GM19438 (cell line): ENCODE results near the gene PLEK.
A peak's percentile ranks its signal among the peaks of the same experiment; 100 is the strongest.
"Not testable (repeated sequence)": the region's sequence is repeated elsewhere in the genome, so short reads cannot be mapped to it uniquely, and the experiment has no call there.

Source experiments
- ATAC-seq: cut with Tn5 transposase; IDR thresholded peaks from one replicate; pipeline ENCODE4 v1.9.1; 2021; ENCODE audit warnings: low read depth; ENCODE audit not compliant: unreplicated experiment

PLEK gene

DNA sequence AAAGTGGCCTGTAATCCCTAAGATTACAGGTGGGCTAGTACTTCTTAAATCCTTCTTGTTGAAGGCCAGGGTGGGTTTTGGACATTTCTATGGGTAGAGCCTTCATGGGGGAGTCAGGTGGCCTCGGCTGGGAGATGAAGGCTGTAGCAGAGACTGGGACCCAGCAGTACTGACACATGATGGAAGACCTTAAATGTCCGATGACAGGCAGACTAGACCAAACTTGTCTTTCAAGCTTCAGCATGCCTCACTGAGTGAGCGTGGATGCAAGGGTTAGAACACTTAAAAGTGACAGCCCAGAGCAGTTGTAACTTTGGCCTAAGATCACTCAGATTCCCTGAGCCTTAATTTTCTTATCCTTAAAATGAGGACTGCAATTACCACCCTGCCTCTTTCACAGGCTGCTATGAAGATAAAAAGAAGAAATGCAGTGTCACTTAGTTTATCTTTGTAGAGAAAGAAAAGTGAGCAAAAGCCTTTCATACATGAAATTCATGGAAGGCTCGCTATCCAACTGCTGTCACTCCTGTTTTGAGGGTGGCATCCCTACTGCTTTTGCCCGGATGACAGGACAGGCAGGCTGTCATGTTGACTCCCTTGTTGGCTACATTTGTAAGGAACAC, 19.5 kb downstream of the PLEK start:
- no peak for ATAC-seq

DNA sequence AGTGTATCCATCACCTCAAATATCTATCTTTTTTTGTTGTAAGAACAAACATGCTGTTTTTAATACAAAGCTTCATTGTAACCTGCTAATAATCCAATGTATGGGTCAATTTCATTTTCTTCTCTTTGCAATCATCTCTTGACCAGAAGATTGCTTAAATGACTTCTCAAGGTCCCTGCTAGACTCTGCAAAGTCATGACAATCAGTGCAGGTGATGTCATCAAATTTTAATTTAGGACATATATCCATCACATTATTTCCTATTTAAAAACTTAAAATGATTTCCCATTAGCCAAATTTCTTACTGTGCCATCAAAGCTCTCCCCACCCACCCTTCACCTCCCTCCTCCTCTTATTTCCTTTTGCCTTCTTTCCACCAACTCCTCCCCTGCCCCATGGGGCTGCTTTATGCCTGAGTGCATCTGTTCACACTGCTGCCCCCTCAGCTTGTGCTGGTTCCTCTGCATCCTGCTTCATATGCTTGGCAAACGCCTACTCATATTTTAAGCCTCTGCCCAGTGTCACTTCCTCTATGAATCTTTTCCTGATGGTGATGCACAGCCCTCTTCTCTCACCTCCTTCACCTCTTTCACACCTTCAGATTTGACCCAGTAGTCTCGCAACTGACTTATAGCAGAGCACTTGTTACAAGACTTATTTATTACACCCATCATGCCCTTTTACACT, 20.3 kb downstream of the PLEK start:
- ATAC-seq, result peak; percentile 49

- ATAC-seq, result no peak
Measured at GRCh38 chr2:68385907-68386287, 20.8 kb downstream of the PLEK start.

- ATAC-seq, result no peak
Measured at GRCh38 chr2:68386365-68386764, 21.3 kb downstream of the PLEK start.

DNA sequence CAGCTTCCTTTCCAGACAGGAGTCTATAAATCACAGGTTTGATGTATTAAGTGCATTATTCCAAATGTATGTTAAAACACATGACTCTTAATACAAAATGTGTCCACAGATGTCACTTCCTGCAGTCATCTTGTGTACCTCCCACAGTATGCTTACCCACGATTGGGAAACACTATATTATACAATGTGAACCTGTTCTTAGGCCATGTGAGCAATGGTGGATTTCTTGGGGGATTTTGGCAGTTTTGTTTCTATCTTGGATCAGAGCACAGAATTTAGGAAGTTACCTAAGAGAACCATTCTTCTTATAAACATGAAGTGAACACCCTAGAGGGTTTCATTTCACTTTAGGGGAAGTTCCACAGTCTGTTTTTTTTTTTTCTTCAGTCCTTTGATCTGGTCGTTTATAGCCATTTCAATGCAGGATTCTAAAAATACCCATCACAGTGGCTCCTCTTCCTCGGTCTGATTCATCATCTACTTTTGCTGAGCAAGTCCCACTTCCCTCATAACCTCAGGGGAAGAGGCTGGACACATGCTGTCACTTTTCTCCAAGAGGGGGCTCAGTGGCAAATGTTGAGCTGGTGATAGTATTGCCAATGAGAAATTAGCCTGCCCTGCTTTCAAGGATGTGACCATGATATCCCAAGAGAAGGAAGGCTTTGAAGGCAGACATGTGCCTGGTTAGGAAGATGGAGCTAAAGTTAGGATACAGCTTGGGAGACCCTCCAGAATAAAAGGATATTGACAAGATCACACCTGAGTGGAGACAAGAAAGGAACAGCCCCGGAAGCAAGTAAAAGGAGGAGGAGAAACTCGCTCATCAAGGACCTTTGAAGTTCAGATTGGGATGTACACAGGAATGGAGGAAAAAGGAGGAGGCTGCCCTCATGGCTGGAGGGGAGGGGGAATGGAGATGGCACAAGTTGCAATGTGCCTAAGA, 22.6 kb downstream of the PLEK start:
- peak; percentile 43 for ATAC-seq

GRCh38 chr2:68388358-68388757, 23.3 kb downstream of the PLEK start:
- peak; percentile 38 for ATAC-seq

GRCh38 chr2:68388772-68389171, 23.7 kb downstream of the PLEK start:
- ATAC-seq, result peak; percentile 29

DNA sequence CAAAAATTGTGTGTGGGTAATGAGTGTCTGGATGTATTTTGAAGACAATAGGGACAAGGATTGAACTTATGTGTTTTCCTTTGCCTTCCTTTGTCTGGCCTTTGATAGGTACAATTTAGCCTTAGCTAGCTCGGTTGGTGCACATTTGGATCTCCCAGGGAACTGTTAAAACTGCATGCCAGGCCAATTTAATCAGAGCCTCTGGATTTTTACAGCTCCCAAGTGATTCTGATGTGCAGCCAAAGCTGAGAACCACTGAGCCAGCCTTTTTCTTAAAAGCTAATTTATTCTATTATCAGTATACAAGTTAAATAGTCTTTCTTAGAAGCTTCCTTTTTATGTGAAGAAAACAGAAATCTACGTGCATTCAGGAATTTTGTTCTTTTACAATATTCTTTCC, 25.0 kb downstream of the PLEK start:
- no peak for ATAC-seq

DNA sequence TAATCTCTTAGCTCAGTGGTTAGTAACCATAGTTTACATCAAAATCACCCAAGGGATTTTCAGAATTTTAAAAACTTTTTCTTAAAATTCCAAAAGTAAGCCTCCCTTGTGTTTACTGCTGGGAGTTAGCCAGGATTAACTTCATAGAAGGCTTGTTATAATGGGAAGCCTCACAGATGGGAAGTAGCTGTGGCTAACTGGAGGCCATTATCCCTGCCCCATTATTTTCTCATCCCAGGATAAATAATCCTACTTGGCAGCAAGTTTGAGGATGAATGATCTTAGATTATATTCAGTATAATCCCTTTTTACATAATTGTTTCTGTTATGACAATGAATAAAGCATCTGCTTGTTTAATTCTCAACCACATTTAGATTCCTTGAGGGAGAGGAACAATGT, 25.5 kb downstream of the PLEK start:
- no peak for ATAC-seq

DNA sequence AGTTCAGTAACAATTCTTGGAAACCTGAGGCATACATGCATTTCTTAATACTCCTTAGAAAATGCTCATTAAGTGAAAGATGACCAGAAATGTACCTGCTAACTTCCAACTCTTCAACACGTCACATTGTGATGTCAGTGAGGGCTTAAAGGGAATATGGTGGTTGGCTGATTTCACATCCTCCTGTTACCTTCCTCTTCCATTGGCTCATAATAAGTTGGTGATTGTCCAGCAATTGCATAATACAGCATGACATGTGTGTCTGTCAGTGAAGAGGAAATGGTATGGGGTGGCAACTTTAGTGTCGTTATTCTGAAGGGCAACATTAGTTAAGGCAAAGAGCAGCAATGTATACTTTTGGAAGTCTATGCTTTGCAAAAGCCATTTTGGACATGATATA, 26.0 kb downstream of the PLEK start:
- ATAC-seq, result no peak

DNA sequence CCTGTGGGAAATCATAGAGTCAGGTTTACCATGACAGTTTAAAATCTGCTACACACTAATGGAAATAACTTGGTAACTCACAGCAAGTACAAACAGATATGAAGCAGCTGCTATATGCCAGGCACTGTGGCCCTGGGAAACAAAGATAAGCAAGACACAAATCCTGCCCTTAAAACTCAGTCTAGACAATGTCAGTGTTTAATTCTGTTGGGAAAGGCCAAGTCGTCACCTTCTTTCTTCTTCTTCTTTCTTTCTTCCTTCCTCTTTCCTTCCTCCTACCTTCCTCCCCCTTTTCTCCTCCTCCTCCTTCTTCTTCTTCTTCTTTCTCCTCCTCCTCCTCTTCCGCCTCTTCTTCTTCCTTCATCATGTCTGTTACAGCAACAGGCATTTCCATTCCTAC, 26.8 kb downstream of the PLEK start:
- ATAC-seq, result no peak

DNA sequence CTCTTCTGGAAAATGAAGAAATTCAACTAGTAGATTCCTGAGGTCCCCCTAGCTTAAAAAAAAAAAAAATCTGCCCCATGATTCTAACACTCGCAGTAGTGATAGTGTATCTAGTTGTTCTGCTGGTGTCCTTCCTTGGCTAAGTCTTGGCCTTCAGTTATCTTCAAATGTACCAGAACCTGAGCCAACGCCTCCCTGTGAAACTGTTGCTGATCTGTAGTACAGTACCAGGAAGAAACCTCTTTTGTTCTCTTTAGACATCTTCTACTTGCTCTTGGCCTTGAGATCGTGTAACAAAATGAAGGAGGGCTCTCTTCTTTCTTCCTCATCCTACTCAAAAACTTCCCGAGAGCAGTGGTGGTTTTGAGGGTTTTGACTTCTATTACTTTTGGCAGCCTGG, 31.0 kb downstream of the PLEK start:
- ATAC-seq, result no peak

GRCh38 chr2:68397704-68398263, 32.7 kb downstream of the PLEK start:
- ATAC-seq, result not testable (repeated sequence)

- ATAC-seq, result no peak
Measured at GRCh38 chr2:68403199-68403644, 38.1 kb downstream of the PLEK start.

DNA sequence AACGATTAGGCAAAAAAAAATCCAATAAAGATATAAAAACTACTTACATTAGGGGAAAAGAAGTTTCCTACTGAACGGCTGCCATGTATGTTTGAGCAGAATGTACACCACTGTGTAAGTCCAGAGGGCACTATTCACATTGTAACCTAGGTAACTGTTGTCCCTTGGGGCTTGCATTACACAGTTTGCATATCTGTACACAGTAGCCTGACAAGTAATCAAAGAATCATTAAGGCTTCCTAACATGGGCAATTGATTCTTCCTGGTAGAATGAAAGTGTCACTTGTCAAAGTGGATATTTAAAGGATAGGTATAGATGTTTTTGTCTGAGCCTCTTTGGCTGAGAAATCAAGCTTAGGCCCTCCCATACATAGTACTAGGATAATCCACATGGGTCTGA, 39.1 kb downstream of the PLEK start:
- ATAC-seq, result no peak

DNA sequence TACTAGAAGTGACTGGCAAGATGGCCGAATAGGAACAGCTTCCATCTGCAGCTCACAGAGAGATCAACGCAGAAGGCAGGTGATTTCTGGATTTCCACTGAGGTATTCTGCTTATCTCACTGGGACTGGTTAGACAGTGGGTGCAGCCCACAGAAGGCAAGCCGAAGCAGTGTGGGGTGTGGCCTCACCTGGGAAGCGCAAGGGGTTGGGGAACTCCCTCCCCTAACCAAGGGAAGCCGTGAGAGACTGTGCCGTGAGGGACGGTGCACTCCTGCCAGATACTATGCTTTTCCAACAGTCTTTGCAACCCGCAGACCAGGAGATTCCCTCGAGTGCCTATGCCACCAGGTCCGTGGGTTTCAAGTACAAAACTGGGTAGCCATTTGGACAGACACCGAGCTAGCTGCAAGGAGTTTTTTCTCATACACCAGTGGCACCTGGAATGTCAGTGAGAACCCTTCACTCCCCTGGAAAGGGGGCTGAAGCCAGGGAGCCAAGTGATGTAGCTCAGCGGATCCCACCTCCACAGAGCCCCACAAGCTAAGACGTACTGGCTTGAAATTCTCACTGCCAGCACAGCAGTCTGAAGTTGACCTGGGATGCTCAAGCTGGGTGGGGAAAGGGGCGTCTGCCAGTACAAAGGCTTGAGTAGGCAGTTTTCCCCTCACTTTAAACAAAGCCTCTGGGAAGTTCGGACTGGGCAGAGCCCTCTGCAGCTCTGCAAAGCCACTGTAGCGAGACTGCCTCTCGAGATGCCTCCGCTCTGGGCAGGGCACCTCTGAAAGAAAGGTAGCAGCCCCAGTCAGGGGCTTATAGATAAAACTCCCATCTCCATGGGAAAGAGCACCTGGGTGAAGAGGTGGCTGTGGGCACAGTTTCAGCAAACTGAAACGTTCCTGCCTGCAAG, 40.1 kb downstream of the PLEK start:
- ATAC-seq, result no peak

- peak; percentile 91 for ATAC-seq
Measured at GRCh38 chr2:68411397-68412126, 46.5 kb downstream of the PLEK start.

GRCh38 chr2:68412127-68412819, 47.2 kb downstream of the PLEK start:
- ATAC-seq, result peak; percentile 27

GRCh38 chr2:68413466-68413865, 48.4 kb downstream of the PLEK start:
- no peak for ATAC-seq
